Skeletal muscle satellite cell (primary cell): ENCODE measurements around the gene HOXA7.

Experiments used
- H3K27me3 ChIP-seq: 2 replicates; pipeline ENCODE4 v1.7.0; 2013; ENCODE audit warnings: low read length; ENCODE audit not compliant: control insufficient read depth, insufficient read depth
- H3K36me3 ChIP-seq: 2 replicates; pipeline ENCODE4 v1.7.0; 2013; ENCODE audit warnings: mild to moderate bottlenecking, control low read depth, low read length; ENCODE audit not compliant: insufficient read depth
- H3K4me1 ChIP-seq: 2 replicates; pipeline ENCODE4 v1.7.0; 2013; ENCODE audit warnings: low read length; ENCODE audit not compliant: control insufficient read depth, insufficient read depth
- H3K4me2 ChIP-seq: 2 replicates; pipeline ENCODE4 v1.7.0; 2013; ENCODE audit warnings: mild to moderate bottlenecking, low read length
- H3K4me3 ChIP-seq: 2 replicates; pipeline ENCODE4 v1.7.0; 2013; ENCODE audit warnings: low read length
- H3K9ac ChIP-seq: 2 replicates; pipeline ENCODE4 v1.7.0; 2013; ENCODE audit warnings: mild to moderate bottlenecking, low read depth, low read length, moderate library complexity
- H3K9me3 ChIP-seq: replicated peaks from 2 replicates; pipeline ENCODE4 v1.7.0; 2013; ENCODE audit warnings: mild to moderate bottlenecking, control low read depth, low read length

HOXA7 gene

GRCh38 chr7:27138985-27139333 is 17.5 kb downstream of the HOXA7 start:
- no peaks in the 10 kb centered on the region for H3K27me3 ChIP-seq
- H3K4me3 ChIP-seq = no peak overlapping the region
- H3K4me2 ChIP-seq = no peak overlapping the region
- no peak overlapping the region for H3K9ac ChIP-seq
- H3K4me1 ChIP-seq = peaks cover 35% of the 10 kb centered on the region
- peaks cover 26% of the 10 kb centered on the region for H3K36me3 ChIP-seq
- no peaks in the 10 kb centered on the region for H3K9me3 ChIP-seq

- Histone ChIP-seq H3K36me3 (peaks cover 24% of the 10 kb centered on the region), H3K9me3 (no peaks in the 10 kb centered on the region), H3K4me1 (peaks cover 39% of the 10 kb centered on the region), H3K27me3 (no peaks in the 10 kb centered on the region), H3K9ac (no peak overlapping the region), H3K4me3 (no peak overlapping the region), H3K4me2 (no peak overlapping the region)
These were observed 18.0 kb downstream of the HOXA7 start for GRCh38 chr7:27138472-27138871.

- Histone ChIP-seq H3K4me2 (no peak overlapping the region), H3K4me1 (peaks cover 39% of the 10 kb centered on the region), H3K4me3 (no peak overlapping the region), H3K9me3 (no peaks in the 10 kb centered on the region), H3K27me3 (no peaks in the 10 kb centered on the region), H3K9ac (no peak overlapping the region), H3K36me3 (peaks cover 24% of the 10 kb centered on the region)
These were observed 18.7 kb downstream of the HOXA7 start for GRCh38 chr7:27137640-27138315.

- Histone ChIP-seq H3K27me3 (no peaks in the 10 kb centered on the region), H3K9ac (peak overlapping the region; percentile 28), H3K4me3 (no peak overlapping the region), H3K4me1 (peaks cover 52% of the 10 kb centered on the region), H3K9me3 (no peaks in the 10 kb centered on the region), H3K36me3 (peaks cover 2% of the 10 kb centered on the region), H3K4me2 (peak overlapping the region; percentile 63)
These were observed 22.1 kb downstream of the HOXA7 start for GRCh38 chr7:27134392-27134791.

GRCh38 chr7:27133409-27134231 is 22.9 kb downstream of the HOXA7 start:
- peaks cover 55% of the 10 kb centered on the region for H3K4me1 ChIP-seq
- no peak overlapping the region for H3K4me3 ChIP-seq
- no peaks in the 10 kb centered on the region for H3K27me3 ChIP-seq
- peak overlapping the region; percentile 28 for H3K9ac ChIP-seq
- H3K36me3 ChIP-seq = peaks cover 6% of the 10 kb centered on the region
- peak overlapping the region; percentile 63 for H3K4me2 ChIP-seq
- H3K9me3 ChIP-seq = no peaks in the 10 kb centered on the region

- peaks cover 6% of the 10 kb centered on the region for H3K36me3 ChIP-seq
These were observed 23.5 kb downstream of the HOXA7 start for GRCh38 chr7:27132978-27133377.

GRCh38 chr7:27132214-27132613 is 24.3 kb downstream of the HOXA7 start:
- Histone ChIP-seq H3K27me3 (no peaks in the 10 kb centered on the region), H3K9ac (no peak overlapping the region), H3K4me1 (peaks cover 50% of the 10 kb centered on the region), H3K4me3 (no peak overlapping the region), H3K4me2 (no peak overlapping the region), H3K36me3 (peaks cover 6% of the 10 kb centered on the region), H3K9me3 (no peaks in the 10 kb centered on the region)

More at GRCh38 chr7:27132978-27133377, 23.5 kb downstream of the HOXA7 start:
- H3K4me2 ChIP-seq = no peak overlapping the region
- peaks cover 55% of the 10 kb centered on the region for H3K4me1 ChIP-seq
- H3K27me3 ChIP-seq = no peaks in the 10 kb centered on the region
- no peaks in the 10 kb centered on the region for H3K9me3 ChIP-seq
- no peak overlapping the region for H3K4me3 ChIP-seq
- no peak overlapping the region for H3K9ac ChIP-seq

GRCh38 chr7:27131390-27131819 is 25.1 kb downstream of the HOXA7 start:
- H3K9me3 ChIP-seq = no peaks in the 10 kb centered on the region
- peak overlapping the region; percentile 95 for H3K4me2 ChIP-seq
- H3K4me1 ChIP-seq = peaks cover 42% of the 10 kb centered on the region
- no peaks in the 10 kb centered on the region for H3K27me3 ChIP-seq
- peak overlapping the region; percentile 93 for H3K9ac ChIP-seq
- peak overlapping the region; percentile 91 for H3K4me3 ChIP-seq
- H3K36me3 ChIP-seq = peaks cover 6% of the 10 kb centered on the region

GRCh38 chr7:27130540-27131389 is 25.7 kb downstream of the HOXA7 start, which contains the start of gene HOXA4:
HOXA4 (minus strand) TSS chr7:27130757; CDS start chr7:27130733, 24 bp downstream.
- H3K4me1 ChIP-seq = peaks cover 37% of the 10 kb centered on the region
- peaks cover 6% of the 10 kb centered on the region for H3K36me3 ChIP-seq
- H3K27me3 ChIP-seq = no peaks in the 10 kb centered on the region
- peak within 1 kb of the TSS; percentile 93 for H3K9ac ChIP-seq
- H3K4me3 ChIP-seq = peak within 1 kb of the TSS; percentile 91
- H3K4me2 ChIP-seq = peak within 1 kb of the TSS; percentile 95
- H3K9me3 ChIP-seq = no peaks in the 10 kb centered on the region

- H3K4me3 ChIP-seq = peak overlapping the region; percentile 91
- no peaks in the 10 kb centered on the region for H3K27me3 ChIP-seq
- peaks cover 8% of the 10 kb centered on the region for H3K36me3 ChIP-seq
- H3K4me1 ChIP-seq = peaks cover 28% of the 10 kb centered on the region
- no peaks in the 10 kb centered on the region for H3K9me3 ChIP-seq
- H3K9ac ChIP-seq = peak overlapping the region; percentile 80
- H3K4me2 ChIP-seq = peak overlapping the region; percentile 95
These were observed 26.5 kb downstream of the HOXA7 start for GRCh38 chr7:27129729-27130539.
